GM12878 (cell line): Measurements from ENCODE around the gene INPP4B.

ENCODE experiments used
- CBX3 ChIP-seq: fragments of 200-600 bp; sonication (generic); IDR thresholded peaks from 2 replicates; pipeline ENCODE4 v1.6.1; 2016; ENCODE audit warnings: low read depth, borderline replicate concordance
- CHD4 ChIP-seq: fragments of 200-600 bp; sonication (generic); IDR thresholded peaks from 2 replicates; pipeline ENCODE4 v1.6.1; 2016; ENCODE audit warnings: mild to moderate bottlenecking
- EGR1 ChIP-seq, 2 experiments: IDR thresholded peaks; 1 replicate in 1 of 2; 2 replicates in 1 of 2; pipeline ENCODE4 v1.6.1; 2011 to 2012; ENCODE audit warnings: low read depth in 2 of 2, low read length in 2 of 2, borderline replicate concordance in 1 of 2, mild to moderate bottlenecking in 1 of 2, moderate library complexity in 1 of 2
- GABPA ChIP-seq: IDR thresholded peaks from 2 replicates; pipeline ENCODE4 v1.6.1; 2014; ENCODE audit warnings: antibody characterized with exemption, low read depth, mild to moderate bottlenecking, inconsistent platforms
- HDAC6 ChIP-seq: fragments of 200-600 bp; sonication (generic); IDR thresholded peaks from one replicate; pipeline ENCODE4 v1.8.0; 2017; ENCODE audit warnings: antibody characterized with exemption; ENCODE audit not compliant: unreplicated experiment
- LARP7 ChIP-seq: fragments of 450-650 bp; IDR thresholded peaks from 2 replicates; pipeline ENCODE4 v1.6.1; 2017; ENCODE audit warnings: mild to moderate bottlenecking
- MEF2A ChIP-seq: IDR thresholded peaks from 2 replicates; pipeline ENCODE4 v1.6.1; 2011; ENCODE audit warnings: low read depth, mild to moderate bottlenecking, low read length, moderate library complexity; ENCODE audit not compliant: insufficient read depth
- NR2C2 ChIP-seq: IDR thresholded peaks from 2 replicates; pipeline ENCODE4 v1.6.1; 2011; ENCODE audit warnings: borderline replicate concordance, low read depth; ENCODE audit not compliant: control insufficient read depth, insufficient read length
- NRF1 ChIP-seq: conservative IDR thresholded peaks from 2 replicates; pipeline ENCODE4 v1.6.1; 2011; ENCODE audit warnings: mild to moderate bottlenecking, low read depth, low read length, improper control_type of control experiment
- POLR2A ChIP-seq: IDR thresholded peaks from 2 replicates; pipeline ENCODE4 v1.6.1; 2011; ENCODE audit warnings: low read depth, mild to moderate bottlenecking, low read length
- STAT1 ChIP-seq: fragments of 450-650 bp; conservative IDR thresholded peaks from 2 replicates; pipeline ENCODE4 v1.6.1; 2014; ENCODE audit warnings: antibody characterized with exemption, mild to moderate bottlenecking
- TF ChIP-seq, protein P1 (sequence below), 3 experiments: IDR thresholded peaks in 2 of 3; conservative IDR thresholded peaks in 1 of 3; 2 replicates each; pipeline ENCODE4 v1.5.1; 2011; ENCODE audit warnings: low read depth in 3 of 3, low read length in 3 of 3, mild to moderate bottlenecking in 3 of 3, control low read depth in 2 of 3, moderate library complexity in 2 of 3, inconsistent platforms in 1 of 3, mixed read lengths in 1 of 3; ENCODE audit not compliant: control insufficient read depth in 2 of 3, insufficient read depth in 1 of 3; ENCODE audit errors: extremely low read depth in 1 of 3
- TF ChIP-seq, protein P2 (sequence below): IDR thresholded peaks from 2 replicates; pipeline ENCODE4 v1.6.1; 2012; ENCODE audit warnings: low read depth, low read length, improper control_type of control experiment

DNA sequence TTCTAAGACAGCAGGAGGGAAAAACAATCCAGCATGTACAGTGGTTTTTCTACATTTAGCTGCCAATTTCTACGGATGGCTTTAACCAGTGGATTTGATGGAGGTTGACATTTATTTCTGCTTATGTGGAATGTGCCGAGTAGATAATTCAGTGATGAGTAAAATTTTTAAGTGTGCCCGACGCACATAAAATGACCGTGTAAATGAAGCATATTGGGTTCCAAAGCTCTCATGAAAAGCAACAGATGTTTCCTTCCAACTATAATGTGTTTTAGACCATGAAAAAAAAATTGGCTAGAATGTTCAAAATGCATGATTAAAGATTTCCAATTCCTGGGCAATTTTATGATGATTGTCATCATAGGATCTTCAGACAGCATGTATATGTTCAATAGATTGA lies 14.1 kb downstream of the INPP4B start:
- TF ChIP-seq EGR1 (IDR thresholded peaks at IDR 0.05; ENCODE audit: borderline replicate concordance in 1 of 2, low read depth in 2 of 2, low read length in 2 of 2) (no peak), CBX3 (no peak), GABPA (no peak), NR2C2 (no peak), NRF1 (no peak), POLR2A (no peak), MEF2A (no peak), LARP7 (no peak), STAT1 (no peak), HDAC6 (no peak), CHD4 (no peak)
- TF ChIP-seq, protein P1, sequence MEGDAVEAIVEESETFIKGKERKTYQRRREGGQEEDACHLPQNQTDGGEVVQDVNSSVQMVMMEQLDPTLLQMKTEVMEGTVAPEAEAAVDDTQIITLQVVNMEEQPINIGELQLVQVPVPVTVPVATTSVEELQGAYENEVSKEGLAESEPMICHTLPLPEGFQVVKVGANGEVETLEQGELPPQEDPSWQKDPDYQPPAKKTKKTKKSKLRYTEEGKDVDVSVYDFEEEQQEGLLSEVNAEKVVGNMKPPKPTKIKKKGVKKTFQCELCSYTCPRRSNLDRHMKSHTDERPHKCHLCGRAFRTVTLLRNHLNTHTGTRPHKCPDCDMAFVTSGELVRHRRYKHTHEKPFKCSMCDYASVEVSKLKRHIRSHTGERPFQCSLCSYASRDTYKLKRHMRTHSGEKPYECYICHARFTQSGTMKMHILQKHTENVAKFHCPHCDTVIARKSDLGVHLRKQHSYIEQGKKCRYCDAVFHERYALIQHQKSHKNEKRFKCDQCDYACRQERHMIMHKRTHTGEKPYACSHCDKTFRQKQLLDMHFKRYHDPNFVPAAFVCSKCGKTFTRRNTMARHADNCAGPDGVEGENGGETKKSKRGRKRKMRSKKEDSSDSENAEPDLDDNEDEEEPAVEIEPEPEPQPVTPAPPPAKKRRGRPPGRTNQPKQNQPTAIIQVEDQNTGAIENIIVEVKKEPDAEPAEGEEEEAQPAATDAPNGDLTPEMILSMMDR (IDR thresholded peaks at IDR 0.05 in 2 of 3, conservative IDR thresholded peaks at IDR 0.05 in 1 of 3; ENCODE audit: control insufficient read depth in 2 of 3, extremely low read depth in 1 of 3, insufficient read depth in 1 of 3, low read depth in 3 of 3, low read length in 3 of 3) = no peak
- TF ChIP-seq, protein P2, sequence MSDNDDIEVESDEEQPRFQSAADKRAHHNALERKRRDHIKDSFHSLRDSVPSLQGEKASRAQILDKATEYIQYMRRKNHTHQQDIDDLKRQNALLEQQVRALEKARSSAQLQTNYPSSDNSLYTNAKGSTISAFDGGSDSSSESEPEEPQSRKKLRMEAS = no peak
